ENCODE data around the gene GLUL.
"Not testable (repeated sequence)": the region's sequence is repeated elsewhere in the genome, so short reads cannot be mapped to it uniquely, and the experiment has no call there.

GLUL gene

GRCh38 chr1:182368358-182368757 lies 23.2 kb downstream of the GLUL start:
- no peak for DNase-seq (ENCODE audit: low spot score)

GRCh38 chr1:182367926-182368325 lies 23.7 kb downstream of the GLUL start:
- DNase-seq (ENCODE audit: low spot score), result no peak

GRCh38 chr1:182366596-182366995 lies 25.0 kb downstream of the GLUL start:
- DNase-seq (ENCODE audit: low spot score), result no peak

- DNase-seq (ENCODE audit: low spot score), result no peak
These were observed 31.9 kb downstream of the GLUL start for GRCh38 chr1:182359645-182360044.

GRCh38 chr1:182357913-182358312 lies 33.7 kb downstream of the GLUL start:
- DNase-seq (ENCODE audit: low spot score), result no peak

GRCh38 chr1:182357171-182357570 lies 34.4 kb downstream of the GLUL start:
- DNase-seq (ENCODE audit: low spot score), result no peak

GRCh38 chr1:182355723-182356098 lies 35.9 kb downstream of the GLUL start:
- no peak for DNase-seq (ENCODE audit: low spot score)

GRCh38 chr1:182351790-182352364 lies 39.7 kb downstream of the GLUL start:
- no peak for DNase-seq (ENCODE audit: low spot score)

- no peak for DNase-seq (ENCODE audit: low spot score)
These were observed 40.8 kb downstream of the GLUL start for GRCh38 chr1:182350839-182351238.

- no peak for DNase-seq (ENCODE audit: low spot score)
These were observed 42.4 kb downstream of the GLUL start for GRCh38 chr1:182348961-182349747.

GRCh38 chr1:182347019-182347418 lies 44.6 kb downstream of the GLUL start:
- DNase-seq (ENCODE audit: low spot score), result no peak

GRCh38 chr1:182340233-182341058 lies 51.1 kb downstream of the GLUL start:
- no peak for DNase-seq (ENCODE audit: low spot score)

GRCh38 chr1:182339684-182340083 lies 51.9 kb downstream of the GLUL start:
- no peak for DNase-seq (ENCODE audit: low spot score)

GRCh38 chr1:182338806-182339370 lies 52.7 kb downstream of the GLUL start:
- no peak for DNase-seq (ENCODE audit: low spot score)

GRCh38 chr1:182337736-182338571 lies 53.6 kb downstream of the GLUL start:
- no peak for DNase-seq (ENCODE audit: low spot score)

GRCh38 chr1:182335771-182336566 lies 55.6 kb downstream of the GLUL start:
- DNase-seq (ENCODE audit: low spot score), result no peak

- not testable (repeated sequence) for DNase-seq (ENCODE audit: low spot score)
These were observed 58.5 kb downstream of the GLUL start for GRCh38 chr1:182333071-182333571.

GRCh38 chr1:182332261-182333060 lies 59.1 kb downstream of the GLUL start:
- DNase-seq (ENCODE audit: low spot score), result no peak

All from HuH-7.5 (cell line).